Nephron progenitor cell (in vitro differentiated cells): Measurements from ENCODE around the gene PGM5.

Source experiments
- DNase-seq: peaks from one replicate; pipeline ENCODE4 v3.0.0; 2021
- H3K27ac Mint-ChIP-seq: 2 replicates; pipeline ENCODE4 v1.8.0; 2021; ENCODE audit warnings: mild to moderate bottlenecking, moderate library complexity, mixed read lengths
- H3K27me3 Mint-ChIP-seq: 2 replicates; pipeline ENCODE4 v1.8.0; 2021; ENCODE audit warnings: mild to moderate bottlenecking, low read depth, mixed read lengths; ENCODE audit not compliant: poor library complexity
- H3K36me3 Mint-ChIP-seq: 2 replicates; pipeline ENCODE4 v1.8.0; 2021; ENCODE audit warnings: low read depth, mixed read lengths
- H3K4me1 Mint-ChIP-seq: 2 replicates; pipeline ENCODE4 v1.8.0; 2021; ENCODE audit warnings: mixed read lengths
- H3K4me3 Mint-ChIP-seq: 2 replicates; pipeline ENCODE4 v1.8.0; 2021; ENCODE audit warnings: mild to moderate bottlenecking, moderate library complexity, mixed read lengths
- H3K9me3 Mint-ChIP-seq: 2 replicates; pipeline ENCODE4 v1.8.0; 2021; ENCODE audit warnings: mild to moderate bottlenecking, moderate library complexity, mixed read lengths
- CTCF ChIP-seq: fragments of 200-600 bp; sonication (generic); IDR thresholded peaks from 2 replicates; pipeline ENCODE4 v1.5.0; 2021; ENCODE audit warnings: antibody characterized with exemption

Gene PGM5

DNA sequence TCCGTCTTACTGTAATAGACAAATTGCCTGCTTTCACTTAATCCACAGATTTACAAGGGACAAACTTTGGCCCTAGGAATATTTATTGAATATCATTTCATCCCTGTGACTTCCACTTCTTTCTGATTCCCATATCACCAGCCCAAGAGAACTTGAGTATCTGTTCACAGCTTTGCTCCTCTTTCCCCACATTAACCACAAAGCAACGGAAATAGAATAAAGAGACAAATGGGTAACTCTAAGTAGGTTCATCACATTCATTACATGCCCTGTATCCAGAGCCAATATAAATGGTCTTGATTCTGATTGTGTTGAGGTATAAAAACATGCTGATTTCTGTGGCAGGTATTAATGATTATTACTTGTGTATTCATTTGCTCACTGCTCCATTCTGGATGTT, 142.4 kb downstream of the PGM5 start:
- Mint-ChIP-seq H3K4me3 (no peak overlapping the region), H3K27me3 (peaks cover 37% of the 10 kb centered on the region), H3K36me3 (no peaks in the 10 kb centered on the region), H3K27ac (no peak overlapping the region), H3K9me3 (no peaks in the 10 kb centered on the region), H3K4me1 (peaks cover 22% of the 10 kb centered on the region)
- no peak for TF ChIP-seq CTCF
- no peak for DNase-seq

DNA sequence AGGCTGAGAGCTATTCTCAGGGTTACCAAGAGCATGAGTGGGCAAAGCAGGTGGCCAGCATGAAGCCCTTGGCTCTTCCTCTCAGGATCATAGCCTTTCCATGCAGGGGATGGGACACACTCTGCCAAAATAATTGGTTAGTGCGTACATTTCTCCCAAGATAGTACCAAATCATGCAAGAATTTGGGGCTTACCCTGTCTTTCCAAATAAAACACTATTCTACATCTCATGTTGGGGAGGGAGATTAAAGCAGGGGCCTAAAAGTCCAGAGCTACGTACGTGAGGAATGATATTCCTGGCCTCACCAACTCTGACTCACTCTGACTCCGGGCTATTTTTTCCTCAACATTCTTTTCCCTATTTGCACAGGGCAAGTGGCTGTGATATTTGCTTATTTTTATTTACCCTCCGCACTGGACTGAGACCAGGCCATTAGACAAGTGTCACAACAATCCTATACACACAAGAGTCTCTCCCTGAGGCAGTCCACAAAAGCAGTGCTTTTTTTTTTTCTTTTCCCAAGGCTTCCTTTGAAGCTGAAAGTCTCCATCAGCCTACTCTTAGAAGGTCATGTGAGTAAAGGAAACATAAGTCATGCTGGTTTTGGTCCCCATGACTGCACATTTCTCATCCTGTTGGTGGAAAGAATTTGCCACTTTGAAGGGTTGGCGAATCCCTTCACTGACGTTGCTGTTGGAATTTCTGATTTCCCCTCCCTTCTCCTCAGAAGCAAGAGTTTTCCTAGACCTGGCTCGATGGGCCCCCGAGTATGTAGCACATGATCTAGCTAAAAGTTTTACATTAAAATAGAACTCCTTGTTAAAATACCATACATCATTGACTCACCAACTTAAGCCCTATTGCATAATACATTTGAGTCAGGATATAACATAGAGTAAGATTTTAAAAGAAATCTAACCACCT, 144.3 kb downstream of the PGM5 start:
- no peak overlapping the region for H3K4me3 Mint-ChIP-seq
- no peaks in the 10 kb centered on the region for H3K9me3 Mint-ChIP-seq
- no peak overlapping the region for H3K27ac Mint-ChIP-seq
- no peak for DNase-seq
- peaks cover 37% of the 10 kb centered on the region for H3K27me3 Mint-ChIP-seq
- no peak for TF ChIP-seq CTCF
- H3K4me1 Mint-ChIP-seq: peaks cover 13% of the 10 kb centered on the region
- H3K36me3 Mint-ChIP-seq: no peaks in the 10 kb centered on the region

DNA sequence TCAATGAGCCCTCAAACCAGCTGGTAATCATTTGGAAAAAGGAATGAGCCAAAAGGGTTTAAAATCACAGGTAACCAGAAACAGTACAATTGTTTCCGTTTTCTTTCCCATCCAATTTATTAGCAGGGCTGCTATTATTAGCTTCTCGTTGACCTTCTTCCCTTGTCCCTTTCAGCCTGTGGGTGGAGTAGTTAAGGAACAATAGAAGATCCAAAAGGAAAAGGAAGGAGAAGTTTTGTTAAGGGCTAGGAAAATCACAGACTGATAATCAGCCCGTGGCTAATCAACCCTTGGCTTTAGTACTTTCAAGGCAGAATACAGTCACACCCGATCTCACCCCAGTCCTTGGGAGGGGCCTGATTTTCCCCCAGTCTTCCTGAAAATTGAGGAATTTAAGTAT, 145.9 kb downstream of the PGM5 start:
- Mint-ChIP-seq H3K4me1 (peaks cover 23% of the 10 kb centered on the region), H3K9me3 (no peaks in the 10 kb centered on the region), H3K36me3 (no peaks in the 10 kb centered on the region), H3K4me3 (no peak overlapping the region), H3K27me3 (peaks cover 32% of the 10 kb centered on the region), H3K27ac (no peak overlapping the region)
- no peak for TF ChIP-seq CTCF
- no peak for DNase-seq

- H3K4me1 Mint-ChIP-seq: peaks cover 47% of the 10 kb centered on the region
- H3K9me3 Mint-ChIP-seq: peaks cover 3% of the 10 kb centered on the region
- DNase-seq: no peak
- H3K36me3 Mint-ChIP-seq: peaks cover 6% of the 10 kb centered on the region
- peaks cover 11% of the 10 kb centered on the region for H3K27me3 Mint-ChIP-seq
- no peak overlapping the region for H3K27ac Mint-ChIP-seq
- no peak for TF ChIP-seq CTCF
- no peak overlapping the region for H3K4me3 Mint-ChIP-seq
Measured at GRCh38 chr9:68505681-68506409, 149.4 kb downstream of the PGM5 start.

- no peak for TF ChIP-seq CTCF
- Mint-ChIP-seq H3K27ac (no peak overlapping the region), H3K4me3 (no peak overlapping the region), H3K9me3 (peaks cover 3% of the 10 kb centered on the region), H3K4me1 (peaks cover 45% of the 10 kb centered on the region), H3K36me3 (peaks cover 6% of the 10 kb centered on the region), H3K27me3 (peaks cover 5% of the 10 kb centered on the region)
- no peak for DNase-seq
Measured at GRCh38 chr9:68506551-68506950, 150.1 kb downstream of the PGM5 start.
